ENCODE measurements around the gene SFMBT2.

The SFMBT2 gene

GRCh38 chr10:7211857-7212577, 198.8 kb downstream of the SFMBT2 start:
- DNase-seq (ENCODE audit: low read depth, low spot score): no peak
- no peak overlapping the region for H3K4me3 ChIP-seq (ENCODE audit: low read depth, low read length)
- TF ChIP-seq CTCF (IDR thresholded peaks at IDR 0.05; ENCODE audit: low read depth, low read length): no peak
- in situ Hi-C loops (cut with HindIII; ENCODE audit: low sequenced_read_pairs): no loop called here

GRCh38 chr10:7210516-7210915, 200.3 kb downstream of the SFMBT2 start:
- no peak overlapping the region for H3K4me3 ChIP-seq (ENCODE audit: low read depth, low read length)
- in situ Hi-C loops (cut with HindIII; ENCODE audit: low sequenced_read_pairs): no loop called here
- no peak for TF ChIP-seq CTCF (IDR thresholded peaks at IDR 0.05; ENCODE audit: low read depth, low read length)
- DNase-seq (ENCODE audit: low read depth, low spot score): no peak

DNA sequence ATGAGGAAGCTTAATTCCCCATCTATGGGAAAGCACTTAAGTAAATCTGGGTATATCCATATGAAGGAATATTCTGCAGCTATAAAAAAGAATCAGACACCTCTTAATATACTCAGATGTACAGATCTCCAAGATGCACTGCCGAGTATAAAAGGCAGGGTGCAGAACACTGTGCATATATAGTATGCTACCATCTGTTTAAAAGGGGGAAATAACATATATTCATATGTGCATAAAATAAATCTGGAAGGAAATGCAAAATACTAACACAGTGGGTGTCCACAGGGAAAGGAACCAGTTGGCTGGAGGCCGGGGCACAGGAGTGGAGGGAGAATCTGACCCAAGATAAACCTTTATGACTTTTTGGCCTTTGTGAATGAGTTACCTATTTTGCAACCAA, 201.4 kb downstream of the SFMBT2 start:
- DNase-seq (ENCODE audit: low read depth, low spot score): no peak
- H3K4me3 ChIP-seq (ENCODE audit: low read depth, low read length): no peak overlapping the region
- in situ Hi-C loops (cut with HindIII; ENCODE audit: low sequenced_read_pairs): no loop called here
- no peak for TF ChIP-seq CTCF (IDR thresholded peaks at IDR 0.05; ENCODE audit: low read depth, low read length)

DNA sequence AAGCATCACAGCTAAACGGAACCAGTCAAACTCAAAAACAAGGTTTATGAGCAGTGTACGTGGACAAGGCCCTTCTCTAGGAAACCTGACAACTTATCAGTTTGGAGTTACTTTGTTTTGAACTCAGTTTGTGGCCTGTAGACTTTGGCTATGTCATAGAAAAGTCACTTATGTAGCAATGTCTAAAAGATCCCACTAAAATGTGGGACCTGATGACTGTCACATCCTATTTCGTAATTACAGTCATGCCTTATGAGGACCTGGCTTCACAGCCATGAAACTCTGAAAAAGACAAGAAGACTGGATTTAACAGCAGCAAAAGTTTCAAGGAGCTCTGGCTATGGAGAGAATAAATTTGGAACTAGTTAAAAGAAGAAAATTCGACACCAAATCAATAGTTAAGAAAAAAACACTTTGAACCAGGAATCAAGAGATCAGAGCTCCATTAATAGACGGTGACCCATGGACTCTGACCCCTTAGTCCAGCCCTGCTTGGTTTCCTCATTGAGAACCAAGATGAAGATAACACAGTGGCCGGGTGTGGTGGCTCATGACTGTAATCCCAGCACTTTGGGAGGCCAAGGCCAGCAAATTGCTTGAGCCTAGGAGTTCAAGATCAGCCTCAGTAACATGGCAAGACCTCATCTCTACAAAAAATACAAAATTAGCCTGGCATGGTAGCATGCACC, 204.3 kb downstream of the SFMBT2 start:
- no peak for DNase-seq (ENCODE audit: low read depth, low spot score)
- TF ChIP-seq CTCF (IDR thresholded peaks at IDR 0.05; ENCODE audit: low read depth, low read length): no peak
- no peak overlapping the region for H3K4me3 ChIP-seq (ENCODE audit: low read depth, low read length)
- in situ Hi-C loops (cut with HindIII; ENCODE audit: low sequenced_read_pairs): no loop called here

- TF ChIP-seq CTCF (IDR thresholded peaks at IDR 0.05; ENCODE audit: low read depth, low read length): no peak
- no peak for DNase-seq (ENCODE audit: low read depth, low spot score)
- in situ Hi-C loops (cut with HindIII; ENCODE audit: low sequenced_read_pairs): no loop called here
- no peak overlapping the region for H3K4me3 ChIP-seq (ENCODE audit: low read depth, low read length)
Measured at GRCh38 chr10:7205656-7206055, 205.2 kb downstream of the SFMBT2 start.

GRCh38 chr10:7202793-7203355, 208.0 kb downstream of the SFMBT2 start:
- no peak overlapping the region for H3K4me3 ChIP-seq (ENCODE audit: low read depth, low read length)
- no peak for TF ChIP-seq CTCF (IDR thresholded peaks at IDR 0.05; ENCODE audit: low read depth, low read length)
- in situ Hi-C loops (cut with HindIII; ENCODE audit: low sequenced_read_pairs): no loop called here
- DNase-seq (ENCODE audit: low read depth, low spot score): no peak
